ENCODE data around the gene CTIF.

The CTIF gene

DNA sequence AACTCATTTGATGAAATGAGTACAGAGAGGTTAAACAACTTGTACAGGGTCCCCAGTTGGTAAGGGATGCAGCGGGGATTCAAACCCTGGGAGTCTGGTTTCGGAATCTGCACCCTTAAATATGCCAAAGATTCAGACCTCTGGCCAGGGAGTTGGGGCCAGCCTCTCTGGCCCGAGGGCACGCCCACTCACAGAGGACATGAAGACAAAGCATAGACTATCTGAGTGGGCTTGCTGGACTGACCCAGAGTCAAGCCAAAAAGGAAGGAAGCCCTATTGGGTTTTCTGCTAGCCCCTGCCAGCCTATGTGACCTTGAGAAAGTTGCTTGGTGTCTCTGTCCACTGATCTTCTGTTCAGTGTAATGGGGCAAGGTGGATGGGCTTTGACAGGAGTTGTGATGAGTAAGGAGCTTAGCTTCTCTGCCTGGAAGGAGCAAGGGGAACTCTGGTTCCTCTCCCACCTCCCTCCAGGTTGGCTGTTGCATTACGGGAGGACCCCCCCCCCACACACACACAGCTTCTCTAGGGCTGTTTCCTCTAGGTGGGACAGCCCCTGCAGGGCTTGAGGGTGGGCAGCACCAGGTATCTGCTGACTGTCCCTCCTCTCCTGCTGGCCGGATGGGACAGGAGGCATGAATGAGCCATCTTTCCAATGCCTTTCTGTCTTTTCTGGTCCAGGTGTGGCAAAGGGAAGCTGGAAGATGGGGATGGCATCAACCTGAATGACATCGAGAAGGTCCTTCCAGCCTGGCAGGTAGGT, 131.3 kb downstream of the CTIF start:
- no peak for DNase-seq

DNA sequence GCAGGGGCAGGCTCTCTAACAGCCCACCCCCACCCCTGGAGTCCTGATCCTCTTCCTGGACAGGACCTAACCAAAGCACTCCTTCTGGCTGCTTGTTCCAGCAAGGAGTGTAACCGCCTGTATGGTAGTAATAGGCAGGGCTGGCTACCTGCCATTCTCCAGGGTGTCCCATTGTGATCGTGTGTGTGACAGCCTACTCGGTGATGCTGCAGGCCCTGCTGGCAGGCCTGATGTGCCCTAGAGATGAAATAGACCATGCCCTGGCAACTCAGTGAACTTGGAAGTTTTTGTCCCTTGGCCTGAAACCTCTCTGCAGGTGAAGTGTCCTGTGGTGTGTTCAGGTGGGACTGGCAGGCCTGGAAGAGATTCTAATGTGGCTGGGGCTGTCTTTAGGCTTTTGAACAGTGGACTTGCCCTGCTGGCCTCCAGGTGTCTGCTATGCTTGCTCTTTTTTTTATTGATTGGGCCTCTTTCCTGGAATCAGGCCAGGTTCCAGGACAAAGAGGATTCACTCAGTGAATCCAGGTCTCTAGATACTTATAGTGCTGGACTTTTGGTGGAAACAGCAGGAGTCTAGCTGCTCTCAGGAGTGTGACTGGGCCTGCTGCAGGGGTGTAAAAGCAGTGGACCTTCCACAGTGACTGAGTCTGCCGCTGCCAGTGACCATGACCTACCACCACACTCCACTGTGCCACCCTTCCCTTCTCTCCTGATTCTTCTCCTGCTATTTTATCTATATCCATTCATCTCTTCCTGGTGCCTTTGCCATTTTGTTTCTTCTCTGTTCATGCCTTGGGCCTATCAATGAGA, 132.1 kb downstream of the CTIF start:
- DNase-seq: no peak

GRCh38 chr18:48671561-48671945, 132.7 kb downstream of the CTIF start:
- DNase-seq: no peak

DNA sequence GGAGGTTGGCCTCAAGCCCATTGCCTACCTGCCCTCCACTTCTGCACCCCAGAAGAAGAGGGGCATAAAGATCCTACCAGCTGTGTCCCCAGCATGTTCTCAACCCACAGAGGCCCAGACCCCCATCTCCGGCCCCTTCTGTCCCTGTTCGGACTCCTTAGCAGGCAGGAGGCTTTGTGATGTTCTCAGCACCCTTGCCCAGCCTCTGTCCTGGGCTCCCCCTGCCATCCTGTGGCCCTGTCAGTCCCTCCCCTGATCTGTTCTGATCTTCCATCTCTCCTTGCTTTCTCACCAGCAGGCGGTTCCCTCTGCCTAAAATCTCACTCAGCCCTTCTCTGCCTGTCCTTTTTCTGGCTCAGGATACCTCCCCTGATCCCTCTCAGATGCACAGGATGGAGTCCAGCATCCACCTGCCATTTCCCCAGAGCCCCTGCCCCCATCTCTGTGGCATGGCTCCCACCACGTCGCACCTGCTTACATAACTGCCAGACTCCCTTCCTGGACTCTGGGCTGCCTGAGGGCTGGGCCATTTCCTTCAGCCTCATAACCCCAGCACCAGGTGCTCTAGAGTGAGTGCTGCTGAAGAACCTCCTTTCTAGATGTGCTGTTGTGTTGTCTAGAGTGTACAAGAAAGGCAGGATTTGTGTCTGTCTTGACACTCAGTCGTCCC, 134.0 kb downstream of the CTIF start:
- DNase-seq: no peak

- no peak for DNase-seq
Observed at GRCh38 chr18:48673456-48673852, 134.6 kb downstream of the CTIF start.

GRCh38 chr18:48673853-48674721, 135.3 kb downstream of the CTIF start:
- DNase-seq: no peak

GRCh38 chr18:48674758-48675351, 136.0 kb downstream of the CTIF start:
- no peak for DNase-seq

- DNase-seq: peak; percentile 87
Observed at GRCh38 chr18:48675352-48675761, 136.5 kb downstream of the CTIF start.

DNA sequence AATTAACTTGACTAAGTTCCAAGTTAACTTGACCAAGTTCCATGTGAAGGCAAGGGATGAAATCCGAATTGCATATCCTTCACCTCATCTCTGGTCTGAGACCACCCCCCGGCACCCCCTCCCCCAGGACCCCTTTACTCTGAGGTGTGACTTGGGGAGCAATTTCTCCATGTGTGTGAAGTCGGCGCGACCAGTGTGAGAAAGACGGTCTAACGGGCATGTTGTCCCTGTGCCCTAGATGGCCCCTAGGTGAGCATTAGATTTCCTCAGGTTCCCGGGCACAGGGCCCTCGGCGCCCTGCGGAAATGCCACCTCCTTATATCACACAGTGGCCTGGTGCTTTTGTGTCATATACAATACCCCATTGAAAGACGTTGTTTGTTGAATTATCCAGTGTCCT, 137.1 kb downstream of the CTIF start:
- DNase-seq: no peak

- DNase-seq: no peak
Observed at GRCh38 chr18:48676346-48676745, 137.5 kb downstream of the CTIF start.

GRCh38 chr18:48676756-48677368, 138.0 kb downstream of the CTIF start:
- peak; percentile 78 for DNase-seq

DNA sequence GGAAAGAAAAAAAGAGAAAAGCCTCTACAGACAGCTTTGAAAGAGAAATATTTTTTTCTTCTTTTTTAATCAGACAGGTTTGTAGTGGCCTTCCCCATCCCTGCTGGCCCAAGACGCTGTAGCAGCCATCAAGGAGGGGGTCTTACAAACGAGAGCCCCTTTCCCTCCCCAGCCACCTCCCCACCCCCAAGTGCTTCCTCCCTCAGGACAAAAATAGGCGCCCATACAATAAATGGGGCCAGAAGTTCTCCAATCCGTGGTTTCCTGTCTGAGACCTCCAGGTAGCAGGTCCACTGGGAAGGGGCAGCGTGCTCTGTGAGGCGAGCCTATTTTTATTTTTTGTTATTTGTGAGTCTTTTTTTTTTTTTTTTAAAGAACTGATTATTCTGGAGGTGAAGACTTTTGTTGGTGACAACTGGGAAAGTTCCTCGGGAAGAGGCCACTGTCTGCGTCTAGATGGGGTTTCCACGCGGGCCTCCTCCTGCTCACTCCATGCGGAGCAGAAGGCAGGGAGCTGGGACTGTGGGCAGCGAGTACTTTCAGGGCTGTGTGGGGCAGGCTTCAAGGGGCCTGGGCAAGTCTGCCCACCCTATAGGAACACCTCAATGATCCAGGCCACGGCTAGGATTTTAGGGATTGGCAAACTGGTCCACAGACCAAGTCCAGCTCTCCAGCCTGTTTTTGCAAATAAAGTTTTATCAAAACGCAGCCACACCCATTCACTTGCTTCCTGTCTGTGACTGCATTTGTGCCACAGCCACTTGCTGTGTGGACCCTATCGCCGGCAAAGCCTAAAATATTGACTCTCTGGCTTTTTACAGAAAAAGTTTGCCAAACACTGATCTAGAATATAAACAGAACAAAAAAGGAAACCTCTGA, 139.6 kb downstream of the CTIF start:
- no peak for DNase-seq

- peak; percentile 26 for DNase-seq
Observed at GRCh38 chr18:48679236-48679635, 140.4 kb downstream of the CTIF start.

DNA sequence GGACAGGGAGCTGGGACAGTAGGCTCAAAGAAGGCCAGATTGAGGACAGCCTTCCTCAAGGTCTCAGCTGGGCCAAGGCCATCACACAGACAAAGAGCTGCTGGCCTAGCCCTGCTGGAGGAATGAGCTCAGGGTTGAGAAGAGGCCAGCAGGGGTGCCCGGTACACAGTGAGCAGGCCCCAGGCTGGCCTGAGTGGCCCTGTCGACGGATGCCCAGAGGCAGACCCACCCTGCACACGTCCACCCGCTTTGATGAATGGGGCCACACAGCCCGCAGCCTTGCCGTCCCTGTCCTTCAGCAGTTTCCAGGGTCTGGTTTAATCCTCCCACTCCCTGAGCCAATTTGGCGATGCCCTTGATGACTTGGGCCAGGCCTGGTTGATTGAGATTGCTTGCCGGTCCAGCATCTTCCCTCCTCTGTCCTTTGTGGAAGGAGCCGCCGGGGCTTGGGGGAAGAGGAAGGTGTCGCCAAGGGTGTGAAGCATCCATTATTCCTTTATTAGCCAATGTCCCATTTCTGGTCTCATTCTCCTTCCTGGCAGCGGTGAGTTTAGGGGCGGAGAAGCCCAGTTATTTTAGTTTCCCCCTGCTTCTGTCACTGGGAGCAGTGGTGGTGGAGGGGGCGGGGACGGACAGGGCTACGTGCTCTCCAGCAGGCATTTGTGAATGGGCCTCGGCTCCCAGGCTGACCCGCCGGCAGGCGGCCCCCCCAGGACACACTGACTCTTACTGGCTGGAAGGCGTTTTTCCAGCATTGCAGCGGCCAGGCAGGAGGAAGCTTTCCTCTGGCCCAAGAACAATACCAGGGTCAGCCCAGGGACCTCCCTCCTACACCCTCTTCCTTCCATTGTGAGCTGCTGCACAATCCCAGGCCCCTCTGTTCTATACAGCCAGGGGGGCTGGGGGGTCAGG, 141.8 kb downstream of the CTIF start:
- no peak for DNase-seq

DNA sequence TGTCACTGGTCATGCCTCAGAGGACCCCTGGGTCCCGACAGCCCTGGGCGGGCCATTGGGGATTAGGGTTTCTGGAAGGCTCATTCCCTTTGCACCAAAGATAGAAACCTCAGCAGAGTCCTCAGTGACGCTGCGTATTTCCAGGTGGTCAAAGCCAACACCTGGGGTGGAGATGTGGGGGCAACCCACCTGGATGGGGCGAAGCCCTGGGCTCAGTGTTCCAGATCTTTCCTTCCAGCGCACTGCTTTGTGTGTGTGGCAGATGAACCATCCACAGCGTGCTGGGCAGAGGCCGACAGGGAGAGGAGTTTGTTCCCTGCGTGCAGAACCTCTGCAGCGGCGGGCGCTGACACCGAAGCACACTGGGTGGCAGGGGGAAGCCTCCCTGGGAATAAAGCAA, 143.9 kb downstream of the CTIF start:
- DNase-seq: no peak

DNA sequence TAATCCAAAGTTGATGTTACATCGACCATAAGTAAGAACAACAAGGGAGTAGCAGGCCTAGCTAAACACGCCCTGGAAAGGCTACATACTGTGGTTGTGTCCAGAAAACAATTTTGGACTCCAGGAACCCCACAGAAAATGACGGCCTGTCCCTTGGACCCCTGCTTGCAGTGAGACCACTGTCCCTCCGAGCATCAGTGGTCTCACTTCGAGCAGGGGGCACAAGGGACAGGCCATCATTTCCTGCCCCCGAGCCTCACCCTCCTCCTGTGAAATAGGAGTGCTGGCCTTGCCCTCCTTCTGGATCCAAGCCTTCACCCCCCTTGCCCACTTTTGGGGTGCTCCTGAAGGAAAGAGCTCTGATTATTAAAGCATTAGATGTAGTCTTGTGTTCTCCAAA, 144.4 kb downstream of the CTIF start:
- DNase-seq: no peak

- no peak for DNase-seq
Observed at GRCh38 chr18:48683661-48684060, 144.8 kb downstream of the CTIF start.

DNA sequence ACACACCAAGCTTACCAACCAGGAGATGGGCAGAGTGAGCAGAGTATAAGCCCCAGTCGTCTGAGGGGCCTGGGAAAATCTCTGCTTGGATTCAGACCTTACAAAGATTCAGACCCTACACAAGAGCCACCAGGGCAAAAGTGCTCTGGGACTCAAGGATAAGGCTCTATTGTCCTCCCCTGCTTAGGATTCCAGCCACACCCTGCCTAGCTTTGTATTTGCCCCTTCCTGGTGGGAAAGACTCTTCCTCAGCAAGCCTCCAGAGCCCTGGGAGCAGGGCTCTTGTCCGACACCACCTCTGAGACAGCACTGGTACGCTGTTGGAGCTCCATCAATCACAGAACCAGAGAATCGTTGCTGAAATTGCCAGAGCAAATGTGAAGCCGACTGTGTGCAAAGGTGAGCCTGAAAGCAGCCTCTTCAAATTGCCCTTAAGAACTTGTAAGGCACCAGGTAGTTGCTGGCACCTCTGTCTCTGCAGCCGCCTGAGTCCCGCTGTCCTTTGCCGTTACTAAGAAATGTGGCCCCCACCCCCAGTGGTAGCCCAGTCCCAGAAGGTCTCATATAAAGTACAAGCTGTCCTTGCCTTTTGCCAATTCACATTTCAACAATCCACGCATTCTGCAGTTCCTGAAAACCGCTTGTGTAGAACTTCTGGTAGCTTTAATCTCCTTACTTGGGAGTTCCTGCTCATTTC, 148.7 kb downstream of the CTIF start:
- no peak for DNase-seq

DNA sequence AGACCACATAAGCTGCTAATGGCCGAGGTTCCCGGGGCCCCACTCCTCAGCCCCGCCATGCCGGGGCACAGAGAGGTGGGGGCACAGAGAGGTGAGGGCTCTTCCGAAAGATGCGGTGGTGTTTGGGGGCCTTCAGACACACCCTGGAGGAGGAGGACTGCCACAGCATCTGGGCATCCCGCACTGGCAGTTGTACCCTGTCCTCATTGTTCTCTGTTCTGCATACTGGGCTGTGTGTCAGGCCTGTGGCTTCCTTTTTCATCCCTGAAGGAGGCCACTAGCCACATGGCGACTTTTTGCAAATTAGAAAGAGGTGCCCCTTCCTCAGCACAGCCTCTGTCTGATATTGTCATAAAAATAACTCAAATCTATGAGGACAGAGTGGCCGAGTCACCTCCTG, 150.1 kb downstream of the CTIF start:
- DNase-seq: no peak

Measured in OCI-M1 (cell line).